K562 (cell line): ENCODE results near the gene TMEM107. TPM values are rescaled to one million over a fixed set of nuclear protein-coding genes. Genes with fewer than 3 reads are reported as not detected.

Experiments used
- ATAC-seq: fragments of 200-7000 bp; cut with Tn5 transposase; 3 replicates; pipeline ENCODE4 v1.9.1; 2020; ENCODE audit warnings: moderate library complexity
- BruUV-seq: library from RNA; stranded (reverse); fragments of 400-500 nt; replicated peaks from 2 replicates; lab custom pipeline; 2021; lab: Mats Ljungman, UMichigan
- CTCF ChIA-PET: fragments of 300-600 bp; formaldehyde crosslinking; extraction: SDS; loops from one replicate; lab custom pipeline; 2021; ENCODE audit warnings: low intra/inter-chr PET ratio; lab: Yijun Ruan, JAX
- POLR2A ChIA-PET: fragments of 300-600, 350-650 bp; sonication (Branson Sonifier 250); formaldehyde crosslinking; extraction: SDS; loops from one replicate; lab custom pipeline; 2021; ENCODE audit warnings: antibody characterized with exemption, inconsistent platforms; lab: Yijun Ruan, JAX
- DNase-seq, 4 experiments: peaks; one replicate each; pipeline versions ENCODE4 v3.0.0 to v3.0.0-alpha.2; 2011 to 2018; ENCODE audit warnings: low spot score in 3 of 4, mixed read lengths in 3 of 4; ENCODE audit errors: extremely low read depth in 1 of 4
- FAIRE-seq: peaks from 2 replicates; lab custom pipeline; 2011; peaks lifted over from hg19 to GRCh38; lab: Jason Lieb, UNC
- H2AFZ ChIP-seq: 2 replicates; pipeline ENCODE4 v1.6.0; 2011; ENCODE audit warnings: low read depth, low read length, control low read depth, inconsistent platforms
- H3K27ac ChIP-seq: fragments of 200-600 bp; 3 replicates; pipeline ENCODE4 v1.8.0; 2011; ENCODE audit warnings: low read depth, mild to moderate bottlenecking, control low read depth, inconsistent platforms, low read length, moderate library complexity, mixed read lengths; ENCODE audit errors: extremely low read depth
- H3K27me3 ChIP-seq, 2 experiments: fragments of 300-600 bp in 1 of 2; 2 replicates in 1 of 2; 3 replicates in 1 of 2; pipeline versions ENCODE4 v1.6.0 to v1.8.0; 2011; ENCODE audit warnings: inconsistent platforms in 2 of 2, low read length in 2 of 2, mild to moderate bottlenecking in 1 of 2, mixed read lengths in 1 of 2, moderate library complexity in 1 of 2; ENCODE audit not compliant: control insufficient read depth in 2 of 2, insufficient read depth in 2 of 2
- H3K36me3 ChIP-seq: fragments of 300-600 bp; 3 replicates; pipeline ENCODE4 v1.8.0; 2011; ENCODE audit warnings: mild to moderate bottlenecking, low read length, inconsistent platforms; ENCODE audit not compliant: control insufficient read depth, insufficient read depth
- H3K4me1 ChIP-seq, 2 experiments: fragments of 200-600 bp in 1 of 2; replicated peaks in 1 of 2; 2 replicates in 1 of 2; 3 replicates in 1 of 2; pipeline versions ENCODE4 v1.5.1 to v1.8.0; 2011; ENCODE audit warnings: inconsistent platforms in 2 of 2, low read length in 2 of 2, mild to moderate bottlenecking in 1 of 2, mixed read lengths in 1 of 2, moderate library complexity in 1 of 2; ENCODE audit not compliant: control insufficient read depth in 2 of 2, insufficient read depth in 2 of 2
- H3K4me2 ChIP-seq: 2 replicates; pipeline ENCODE4 v1.6.1; 2011; ENCODE audit warnings: low read length, control low read depth, inconsistent platforms, mixed read lengths; ENCODE audit not compliant: insufficient read depth
- H3K4me3 ChIP-seq: fragments of 200-600 bp; sonication (generic), shearing (Covaris generic); 2 replicates; pipeline ENCODE4 v1.5.1; 2016; ENCODE audit warnings: control low read depth, inconsistent platforms
- H3K79me2 ChIP-seq: fragments of 200-600 bp; 3 replicates; pipeline ENCODE4 v1.8.0; 2011; ENCODE audit warnings: low read length, inconsistent platforms; ENCODE audit not compliant: control insufficient read depth, insufficient read depth
- H3K9ac ChIP-seq, 2 experiments: 2 replicates each; pipeline versions ENCODE4 v1.6.0 to v1.6.1; 2011; ENCODE audit warnings: low read depth in 2 of 2, low read length in 2 of 2, control low read depth in 1 of 2, inconsistent platforms in 1 of 2, mild to moderate bottlenecking in 1 of 2, mixed read lengths in 1 of 2; ENCODE audit not compliant: insufficient read depth in 1 of 2
- H3K9me1 ChIP-seq: one replicate; pipeline ENCODE4 v1.6.0; 2011; ENCODE audit warnings: inconsistent platforms, mild to moderate bottlenecking, low read length, moderate library complexity; ENCODE audit not compliant: control insufficient read depth, insufficient read depth
- H3K9me3 ChIP-seq: replicated peaks from 2 replicates; pipeline ENCODE4 v1.5.1; 2011; ENCODE audit warnings: low read depth, low read length, inconsistent platforms; ENCODE audit not compliant: control insufficient read depth, insufficient read depth
- H4K20me1 ChIP-seq: replicated peaks from 2 replicates; pipeline ENCODE4 v1.6.1; 2011; ENCODE audit warnings: low read length, inconsistent platforms, mixed read lengths; ENCODE audit not compliant: control insufficient read depth, insufficient read depth
- KDM5B ChIP-seq: fragments of 200-600 bp; sonication (generic); IDR thresholded peaks from 2 replicates; pipeline ENCODE4 v1.6.1; 2012; ENCODE audit warnings: low read depth, mild to moderate bottlenecking, moderate library complexity, low read length, control low read depth, inconsistent platforms; ENCODE audit not compliant: insufficient replicate concordance
- MGA ChIP-seq: fragments of 450-650 bp; IDR thresholded peaks from 2 replicates; pipeline ENCODE4 v1.6.1; 2016; ENCODE audit warnings: mild to moderate bottlenecking, moderate library complexity
- SPI1 ChIP-seq: IDR thresholded peaks from 2 replicates; pipeline ENCODE4 v1.6.1; 2011; ENCODE audit warnings: low read depth, low read length, control low read depth, borderline replicate concordance
- ZBTB7A ChIP-seq: IDR thresholded peaks from 2 replicates; pipeline ENCODE4 v1.6.1; 2011; ENCODE audit warnings: low read depth, mild to moderate bottlenecking, low read length, moderate library complexity, borderline replicate concordance; ENCODE audit not compliant: control insufficient read depth
- WGBS: fragments of 100-300 bp; shearing (Covaris generic); methylation state at CpG from one replicate; pipeline ENCODE4 v1.1.6; 2016; ENCODE audit warnings: low coverage, mixed read lengths; ENCODE audit not compliant: insufficient coverage; ENCODE audit errors: missing lambda C conversion rate; 5-methylcytosine and 5-hydroxymethylcytosine counted together
- in situ Hi-C: fragments of 300-500 bp; cut with MboI; formaldehyde crosslinking; loops from 4 replicates; pipeline ENCODE4 v1.15.0; 2018; ENCODE audit warnings: inconsistent platforms, mixed read lengths
- intact Hi-C: fragments of 100-400 bp; cut with micrococcal nuclease; formaldehyde crosslinking; loops from 2 replicates; pipeline ENCODE4 v1.14.2; 2022
- polyA plus RNA-seq, 8 experiments: library from polyadenylated mRNA; depleted of rRNA in 4 of 8; stranded (reverse) in 5 of 8; unstranded in 3 of 8; fragments of >200 nt; fragmentation: Nextera tagmentation in 2 of 8; fragmentation: Illumina TruSeq in 1 of 8; extraction: Ambion mirVana in 2 of 8; extraction: Trizol in 1 of 8; gene quantifications; 2 replicates each; pipeline versions ENCODE4 v1.2.1 to v1.2.3, GENCODE V29; 2011 to 2014; ENCODE audit warnings: inconsistent platforms in 1 of 8, missing spikeins in 1 of 8
- total RNA-seq, 7 experiments: library from RNA; depleted of rRNA in 6 of 7; stranded (reverse); fragments of >200 nt in 6 of 7; fragmentation: Illumina TruSeq in 2 of 7; extraction: Trizol in 2 of 7; gene quantifications; 2 replicates each; pipeline versions ENCODE4 v1.2.1 to v1.2.3, GENCODE V29; 2011 to 2021; ENCODE audit warnings: low replicate concordance in 1 of 7

Gene TMEM107
- total and polyA plus RNA-seq, 9 of the 15 experiments (the other 6 are each of a cell fraction or from before 2014, with no cell fraction given): 7.1 to 26.2 (median 16.9) TPM

- Histone ChIP-seq H2AFZ (no peak overlapping the region), H3K9me1 (no peaks in the 10 kb centered on the region), H3K4me2 (peak overlapping the region; percentile 90), H4K20me1 (0 out of 2 replicates have a peak, but pooled peaks cover 4% of the 10 kb centered on the region), H3K9me3 (no peaks in the 10 kb centered on the region), H3K4me3 (peak overlapping the region; percentile 52), H3K27ac (peak overlapping the region; percentile 94), H3K36me3 (peaks cover 15% of the 10 kb centered on the region; the same call in 2 of the 3 replicates), H3K9ac (peak overlapping the region; percentile 73 to 95), H3K27me3 (no peaks in the 10 kb centered on the region), H3K4me1 (peaks cover 35 to 72% of the 10 kb centered on the region in 2 experiments), H3K79me2 (peaks cover 50% of the 10 kb centered on the region)
- POLR2A ChIA-PET: interaction anchor here (0.6 to 8.6 kb wide), 7 partner anchors 9 to 873 kb away, joined by 3 to 105 read pairs (median 3); partner anchors contain the start of gene AURKB
- DNase-seq (no peak), FAIRE-seq (no peak), ATAC-seq (no peak)
- 34% methylated on average over 11 of the region's 14 CpGs for WGBS
- in situ Hi-C loops (no loop called here), intact Hi-C loops (no loop called here)
- TF ChIP-seq KDM5B (no peak), SPI1 (0 out of 2 replicates have a peak, but pooled peaks have one; percentile 27), MGA (no peak), ZBTB7A (0 out of 2 replicates have a peak, but pooled peaks have one; percentile 4)
- BruUV-seq: TSS peak; percentile 27
- CTCF ChIA-PET: no interaction called here
These were observed 20.8 kb downstream of the TMEM107 start for GRCh38 chr17:8155231-8155995.
